Liver (tissue), 9 donors: ENCODE data around the gene CRY1. TPM values are rescaled to one million over a fixed set of nuclear protein-coding genes. Genes with fewer than 3 reads are reported as not detected.
A peak's percentile ranks its signal among the peaks of the same experiment; 100 is the strongest.

Experiments
- DNase-seq: peaks from one replicate; pipeline ENCODE4 v3.0.0-alpha.2; 2017; ENCODE audit warnings: low spot score
- H3K27ac ChIP-seq, 2 donors: one replicate each; pipeline ENCODE4 v1.7.0; 2013; ENCODE audit warnings: inconsistent platforms in 2 of 2, low read length in 2 of 2, control low read depth in 1 of 2, low read depth in 1 of 2, mild to moderate bottlenecking in 1 of 2
- H3K27me3 ChIP-seq, 4 donors: one replicate each; pipeline versions ENCODE4 v1.6.1 to v1.7.0; 2013; ENCODE audit warnings: low read length in 3 of 4, inconsistent platforms in 1 of 4, mild to moderate bottlenecking in 1 of 4, moderate library complexity in 1 of 4; ENCODE audit not compliant: control insufficient read depth in 4 of 4, insufficient read depth in 4 of 4
- H3K36me3 ChIP-seq, 4 donors: one replicate each; pipeline versions ENCODE4 v1.6.1 to v1.7.0; 2013; ENCODE audit warnings: low read length in 3 of 4, mild to moderate bottlenecking in 3 of 4, low read depth in 1 of 4, moderate library complexity in 1 of 4; ENCODE audit not compliant: control insufficient read depth in 4 of 4, insufficient read depth in 3 of 4
- H3K4me1 ChIP-seq, 4 donors: one replicate each; pipeline versions ENCODE4 v1.6.1 to v1.7.0; 2013; ENCODE audit warnings: low read length in 3 of 4, mild to moderate bottlenecking in 3 of 4, moderate library complexity in 1 of 4; ENCODE audit not compliant: control insufficient read depth in 4 of 4, insufficient read depth in 4 of 4
- H3K4me3 ChIP-seq, 3 donors: one replicate each; pipeline versions ENCODE4 v1.6.1 to v1.7.0; 2013; ENCODE audit warnings: low read length in 3 of 3, control low read depth in 1 of 3, low read depth in 1 of 3, mild to moderate bottlenecking in 1 of 3
- H3K9ac ChIP-seq, 2 donors: one replicate each; pipeline ENCODE4 v1.7.0; 2013; ENCODE audit warnings: low read length in 2 of 2, mild to moderate bottlenecking in 2 of 2, moderate library complexity in 2 of 2, control low read depth in 1 of 2, low read depth in 1 of 2
- H3K9me3 ChIP-seq, 4 donors: one replicate each; pipeline versions ENCODE4 v1.6.1 to v1.7.0; 2013; ENCODE audit warnings: low read length in 3 of 4; ENCODE audit not compliant: control insufficient read depth in 4 of 4
- CTCF ChIP-seq: fragments of 150-350 bp; IDR thresholded peaks from 2 replicates; pipeline ENCODE4 v1.5.1; 2017; ENCODE audit warnings: improper control_type of control experiment, low read depth, low read length; ENCODE audit not compliant: missing input control
- EGR1 ChIP-seq, 2 donors: IDR thresholded peaks; 2 replicates each; pipeline ENCODE4 v1.6.1; 2016 to 2018; ENCODE audit warnings: antibody characterized with exemption in 2 of 2, low read depth in 2 of 2
- FOXA1 ChIP-seq: IDR thresholded peaks from 2 replicates; pipeline ENCODE4 v1.6.1; 2016; ENCODE audit warnings: antibody characterized with exemption
- FOXA2 ChIP-seq: IDR thresholded peaks from 2 replicates; pipeline ENCODE4 v1.6.1; 2016; ENCODE audit warnings: antibody characterized with exemption
- GABPA ChIP-seq, 2 donors: IDR thresholded peaks in 1 of 2; conservative IDR thresholded peaks in 1 of 2; 2 replicates each; pipeline ENCODE4 v1.6.1; 2016; ENCODE audit warnings: antibody characterized with exemption in 2 of 2, mild to moderate bottlenecking in 1 of 2, moderate library complexity in 1 of 2
- HNF4A ChIP-seq, 2 donors: conservative IDR thresholded peaks; 2 replicates each; pipeline ENCODE4 v1.6.1; 2016; ENCODE audit warnings: antibody characterized with exemption in 2 of 2, mild to moderate bottlenecking in 2 of 2
- HNF4G ChIP-seq: IDR thresholded peaks from 2 replicates; pipeline ENCODE4 v1.6.1; 2016; ENCODE audit warnings: antibody characterized with exemption
- JUND ChIP-seq, 2 donors: IDR thresholded peaks; 2 replicates each; pipeline ENCODE4 v1.6.1; 2016; ENCODE audit warnings: antibody characterized with exemption in 2 of 2
- MAX ChIP-seq: IDR thresholded peaks from 2 replicates; pipeline ENCODE4 v1.6.1; 2016; ENCODE audit warnings: antibody characterized with exemption
- NR2F2 ChIP-seq: IDR thresholded peaks from 2 replicates; pipeline ENCODE4 v1.6.1; 2016; ENCODE audit warnings: antibody characterized with exemption
- RAD21 ChIP-seq, 2 donors: IDR thresholded peaks; 2 replicates each; pipeline ENCODE4 v1.6.1; 2016; ENCODE audit warnings: antibody characterized with exemption in 2 of 2, mild to moderate bottlenecking in 2 of 2
- REST ChIP-seq: IDR thresholded peaks from 2 replicates; pipeline ENCODE4 v1.6.1; 2016; ENCODE audit warnings: antibody characterized with exemption, mild to moderate bottlenecking
- RXRA ChIP-seq, 2 donors: IDR thresholded peaks; 2 replicates each; pipeline ENCODE4 v1.6.1; 2017 to 2018; ENCODE audit warnings: antibody characterized with exemption in 2 of 2, mild to moderate bottlenecking in 1 of 2
- SP1 ChIP-seq: IDR thresholded peaks from 2 replicates; pipeline ENCODE4 v1.6.1; 2018; ENCODE audit warnings: antibody characterized with exemption, mild to moderate bottlenecking
- TAF1 ChIP-seq: conservative IDR thresholded peaks from 2 replicates; pipeline ENCODE4 v1.6.1; 2016; ENCODE audit warnings: antibody characterized with exemption, mild to moderate bottlenecking
- YY1 ChIP-seq: IDR thresholded peaks from 2 replicates; pipeline ENCODE4 v1.6.1; 2016; ENCODE audit warnings: antibody characterized with exemption, mild to moderate bottlenecking
- WGBS: extraction: QIAGEN DNeasy Blood & Tissue Kit; methylation state at CpG from one replicate; pipeline ENCODE4 v1.1.7; 2013; 5-methylcytosine and 5-hydroxymethylcytosine counted together
- polyA plus RNA-seq, 2 donors: library from polyadenylated mRNA; stranded (reverse) in 1 of 2; unstranded in 1 of 2; fragments of 200-250 nt in 1 of 2; fragments of >200 nt in 1 of 2; fragmentation: Nextera tagmentation in 1 of 2; extraction: Ambion mirVana in 1 of 2; gene quantifications; one replicate each; pipeline versions ENCODE4 v1.2.1 to v1.2.3, GENCODE V29; 2013 to 2015
- total RNA-seq, 2 donors: library from RNA; depleted of rRNA; stranded (reverse); fragments of >200 nt; gene quantifications; one replicate each; pipeline ENCODE4 v1.2.3, GENCODE V29; 2014
- TF ChIP-seq, protein P1 (sequence below): IDR thresholded peaks from 2 replicates; pipeline ENCODE4 v1.6.1; 2016; ENCODE audit warnings: antibody characterized with exemption
- TF ChIP-seq, protein P2 (sequence below): IDR thresholded peaks from 2 replicates; pipeline ENCODE4 v1.6.1; 2016; ENCODE audit warnings: antibody characterized with exemption
- donor health status: healthy.
- donor health status: healthy.
- donor health status: healthy.
- donor health status: healthy.
- donor health status: healthy.

Gene CRY1
- total and polyA plus RNA-seq, 4 donors = 5.7 to 16.6 (median 10.1) TPM

- WGBS = 84% methylated on average over 1 of the region's 1 CpG
- H3K9ac ChIP-seq = no peak overlapping the region
- DNase-seq = no peak
- H3K4me3 ChIP-seq = no peak overlapping the region
- H3K27me3 ChIP-seq = no peaks in the 10 kb centered on the region
- no peak overlapping the region for H3K27ac ChIP-seq
- no peaks in the 10 kb centered on the region for H3K36me3 ChIP-seq
- no peaks in the 10 kb centered on the region for H3K9me3 ChIP-seq
- peak; percentile 22 to 52 for TF ChIP-seq RXRA (IDR thresholded peaks at IDR 0.05)
- peak in 1 of 2 donors; percentile 17 for TF ChIP-seq HNF4A (conservative IDR thresholded peaks at IDR 0.05)
- TF ChIP-seq RAD21 (IDR thresholded peaks at IDR 0.05) = peak in 1 of 2 donors; percentile 53
- no peak for TF ChIP-seq NR2F2
- H3K4me1 ChIP-seq = no peaks in the 10 kb centered on the region
Observed at GRCh38 chr12:107134558-107134957, 41.2 kb upstream of the CRY1 start.

DNA sequence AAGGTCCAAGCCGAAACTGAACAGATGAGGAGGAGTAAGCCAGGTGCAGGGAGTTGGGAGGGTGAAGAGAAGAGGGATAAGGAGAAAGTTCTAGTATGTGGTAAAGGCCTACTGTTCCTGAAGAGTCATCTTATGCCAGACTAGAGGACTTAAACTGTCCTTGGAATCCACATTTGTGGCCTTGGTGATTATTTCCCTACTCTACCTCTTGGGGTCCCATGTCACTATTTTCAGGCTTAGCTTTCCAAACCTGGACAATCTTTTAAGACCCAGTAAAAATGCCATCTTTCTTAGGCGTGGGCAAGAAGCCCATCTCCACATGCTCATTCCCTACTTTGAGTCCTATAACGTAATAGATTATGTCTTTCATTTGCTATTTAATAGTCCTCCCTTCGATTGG lies 40.1 kb upstream of the CRY1 start:
- TF ChIP-seq SP1 (no peak), EGR1 (IDR thresholded peaks at IDR 0.05; ENCODE audit: low read depth in 2 of 2) (no peak), CTCF (no peak), HNF4G (no peak), TAF1 (no peak), YY1 (no peak), JUND (IDR thresholded peaks at IDR 0.05) (no peak), FOXA1 (no peak), FOXA2 (no peak), HNF4A (conservative IDR thresholded peaks at IDR 0.05) (no peak), GABPA (IDR thresholded peaks at IDR 0.05 in 1 of 2, conservative IDR thresholded peaks at IDR 0.05 in 1 of 2) (no peak), MAX (no peak), REST (no peak), RXRA (IDR thresholded peaks at IDR 0.05) (no peak), RAD21 (IDR thresholded peaks at IDR 0.05) (no peak)
- TF ChIP-seq, protein P1, sequence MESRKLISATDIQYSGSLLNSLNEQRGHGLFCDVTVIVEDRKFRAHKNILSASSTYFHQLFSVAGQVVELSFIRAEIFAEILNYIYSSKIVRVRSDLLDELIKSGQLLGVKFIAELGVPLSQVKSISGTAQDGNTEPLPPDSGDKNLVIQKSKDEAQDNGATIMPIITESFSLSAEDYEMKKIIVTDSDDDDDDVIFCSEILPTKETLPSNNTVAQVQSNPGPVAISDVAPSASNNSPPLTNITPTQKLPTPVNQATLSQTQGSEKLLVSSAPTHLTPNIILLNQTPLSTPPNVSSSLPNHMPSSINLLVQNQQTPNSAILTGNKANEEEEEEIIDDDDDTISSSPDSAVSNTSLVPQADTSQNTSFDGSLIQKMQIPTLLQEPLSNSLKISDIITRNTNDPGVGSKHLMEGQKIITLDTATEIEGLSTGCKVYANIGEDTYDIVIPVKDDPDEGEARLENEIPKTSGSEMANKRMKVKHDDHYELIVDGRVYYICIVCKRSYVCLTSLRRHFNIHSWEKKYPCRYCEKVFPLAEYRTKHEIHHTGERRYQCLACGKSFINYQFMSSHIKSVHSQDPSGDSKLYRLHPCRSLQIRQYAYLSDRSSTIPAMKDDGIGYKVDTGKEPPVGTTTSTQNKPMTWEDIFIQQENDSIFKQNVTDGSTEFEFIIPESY = no peak
- TF ChIP-seq, protein P2, sequence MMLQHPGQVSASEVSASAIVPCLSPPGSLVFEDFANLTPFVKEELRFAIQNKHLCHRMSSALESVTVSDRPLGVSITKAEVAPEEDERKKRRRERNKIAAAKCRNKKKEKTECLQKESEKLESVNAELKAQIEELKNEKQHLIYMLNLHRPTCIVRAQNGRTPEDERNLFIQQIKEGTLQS = no peak
- 89% methylated on average over 4 of the region's 4 CpGs for WGBS
- Histone ChIP-seq H3K4me3 (no peak overlapping the region), H3K36me3 (no peaks in the 10 kb centered on the region), H3K27ac (no peak overlapping the region), H3K9me3 (no peaks in the 10 kb centered on the region), H3K9ac (no peak overlapping the region), H3K4me1 (no peaks in the 10 kb centered on the region), H3K27me3 (no peaks in the 10 kb centered on the region)
- no peak for DNase-seq
